Neutrophil (primary cell): ENCODE measurements around the gene APOA5.

Source experiments
- H3K27ac ChIP-seq: fragments of 200-600 bp; sonication (generic); 2 replicates; pipeline ENCODE4 v1.5.1; 2016; ENCODE audit warnings: mild to moderate bottlenecking, moderate library complexity
- H3K27me3 ChIP-seq: fragments of 200-600 bp; sonication (generic); 2 replicates; pipeline ENCODE4 v1.6.0; 2016; ENCODE audit warnings: mild to moderate bottlenecking
- H3K36me3 ChIP-seq: fragments of 200-600 bp; sonication (generic); 2 replicates; pipeline ENCODE4 v1.5.1; 2017
- H3K4me1 ChIP-seq, 2 experiments: fragments of 200-600 bp in 1 of 2; sonication (generic) in 1 of 2; 1 replicate in 1 of 2; 2 replicates in 1 of 2; pipeline versions ENCODE4 v1.5.1 to v1.6.1; 2013 to 2016; ENCODE audit warnings: low read depth in 1 of 2, low read length in 1 of 2, mild to moderate bottlenecking in 1 of 2, moderate library complexity in 1 of 2; ENCODE audit not compliant: control insufficient read depth in 1 of 2, insufficient read depth in 1 of 2
- H3K4me3 ChIP-seq, 2 experiments: fragments of 200-600 bp in 1 of 2; sonication (generic) in 1 of 2; 1 replicate in 1 of 2; 2 replicates in 1 of 2; pipeline ENCODE4 v1.5.1; 2013 to 2016; ENCODE audit warnings: low read depth in 1 of 2, low read length in 1 of 2, mild to moderate bottlenecking in 1 of 2, moderate library complexity in 1 of 2
- H3K9me3 ChIP-seq: fragments of 200-600 bp; sonication (generic); 2 replicates; pipeline ENCODE4 v1.5.1; 2016
- CTCF ChIP-seq: fragments of 200-600 bp; sonication (generic); IDR thresholded peaks from 2 replicates; pipeline ENCODE4 v1.5.1; 2016; ENCODE audit warnings: antibody characterized with exemption

Gene APOA5

GRCh38 chr11:116828632-116829524 lies 37.2 kb upstream of the APOA5 start:
- Histone ChIP-seq H3K27me3 (no peaks in the 10 kb centered on the region), H3K27ac (no peak overlapping the region), H3K9me3 (no peaks in the 10 kb centered on the region), H3K36me3 (no peaks in the 10 kb centered on the region), H3K4me3 (no peak overlapping the region), H3K4me1 (no peaks in the 10 kb centered on the region)
- no peak for TF ChIP-seq CTCF

GRCh38 chr11:116827461-116827860 lies 35.8 kb upstream of the APOA5 start:
- H3K9me3 ChIP-seq, result no peaks in the 10 kb centered on the region
- H3K4me3 ChIP-seq, result no peak overlapping the region
- no peak for TF ChIP-seq CTCF
- H3K36me3 ChIP-seq, result no peaks in the 10 kb centered on the region
- no peaks in the 10 kb centered on the region for H3K4me1 ChIP-seq
- no peak overlapping the region for H3K27ac ChIP-seq
- no peaks in the 10 kb centered on the region for H3K27me3 ChIP-seq

GRCh38 chr11:116826751-116827431 lies 35.2 kb upstream of the APOA5 start:
- TF ChIP-seq CTCF, result no peak
- Histone ChIP-seq H3K4me3 (no peak overlapping the region), H3K4me1 (no peaks in the 10 kb centered on the region)

DNA sequence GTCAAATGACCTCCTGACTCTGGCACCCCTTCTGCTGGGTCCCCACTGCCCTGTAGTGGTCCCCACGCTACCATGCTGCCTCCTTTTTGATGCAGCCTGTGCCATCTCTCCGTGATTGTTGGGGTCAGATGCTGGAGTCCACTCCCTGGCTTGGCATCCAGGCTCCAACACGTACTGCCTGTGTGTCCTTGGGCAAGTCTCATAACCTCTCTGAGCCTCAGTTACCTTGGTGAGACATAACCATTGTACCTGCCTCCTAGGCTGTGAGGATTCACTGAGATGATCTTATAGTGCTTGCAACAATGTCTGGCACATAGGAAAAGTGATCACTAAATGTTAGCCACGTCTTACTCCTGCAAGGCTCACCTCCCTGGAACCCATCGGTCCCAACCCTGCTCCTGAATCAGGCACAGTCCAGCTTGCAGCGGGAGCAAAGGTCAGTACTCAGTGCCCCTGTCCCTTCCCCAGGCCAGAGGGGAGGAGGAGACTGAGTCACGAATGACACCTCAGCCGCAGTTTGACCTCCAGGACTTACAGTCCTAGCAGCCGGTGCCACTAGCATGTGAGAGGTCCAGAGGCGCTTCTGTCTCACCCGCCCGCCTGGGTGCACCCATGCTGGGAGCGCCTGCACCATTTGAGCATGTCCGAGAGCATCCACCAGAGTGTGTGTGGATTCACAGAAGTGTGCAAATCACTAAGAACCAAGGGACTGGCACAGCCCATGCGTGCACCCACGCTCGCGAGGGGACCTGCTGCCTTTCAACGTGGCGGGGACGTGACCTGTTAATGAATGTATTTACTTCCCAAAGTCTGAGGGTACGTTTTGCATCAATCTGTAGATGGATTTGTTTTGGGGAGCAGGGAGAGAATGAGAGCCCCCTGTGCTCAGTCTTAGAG lies 34.4 kb upstream of the APOA5 start:
- Histone ChIP-seq H3K4me1 (no peaks in the 10 kb centered on the region), H3K4me3 (no peak overlapping the region), H3K27me3 (no peaks in the 10 kb centered on the region), H3K27ac (no peak overlapping the region), H3K36me3 (no peaks in the 10 kb centered on the region), H3K9me3 (no peaks in the 10 kb centered on the region)
- TF ChIP-seq CTCF, result no peak

More at GRCh38 chr11:116826751-116827431, 35.2 kb upstream of the APOA5 start:
- Histone ChIP-seq H3K9me3 (no peaks in the 10 kb centered on the region), H3K36me3 (no peaks in the 10 kb centered on the region), H3K27ac (no peak overlapping the region), H3K27me3 (no peaks in the 10 kb centered on the region)

GRCh38 chr11:116825434-116825833 lies 33.8 kb upstream of the APOA5 start:
- no peak overlapping the region for H3K4me3 ChIP-seq
- no peaks in the 10 kb centered on the region for H3K27me3 ChIP-seq
- H3K36me3 ChIP-seq, result no peaks in the 10 kb centered on the region
- H3K9me3 ChIP-seq, result no peaks in the 10 kb centered on the region
- no peak overlapping the region for H3K27ac ChIP-seq
- H3K4me1 ChIP-seq, result no peaks in the 10 kb centered on the region
- no peak for TF ChIP-seq CTCF
